H9 (cell line): ENCODE data around the gene CDC5L. TPM values are rescaled to one million over a fixed set of nuclear protein-coding genes. Genes with fewer than 3 reads are reported as not detected.

Experiments used
- DNase-seq: peaks from one replicate; pipeline ENCODE4 v3.0.0-alpha.2; 2017
- H2AFZ ChIP-seq: one replicate; pipeline ENCODE4 v1.6.1; 2013; ENCODE audit warnings: mild to moderate bottlenecking, low read length, control low read depth, moderate library complexity
- H2AK5ac ChIP-seq: 2 replicates; pipeline ENCODE4 v1.6.1; 2013; ENCODE audit warnings: low read length, control low read depth, mixed read lengths; ENCODE audit not compliant: insufficient read length
- H2BK120ac ChIP-seq: one replicate; pipeline ENCODE4 v1.6.1; 2013; ENCODE audit warnings: low read depth, mild to moderate bottlenecking, low read length, control low read depth, inconsistent platforms; ENCODE audit not compliant: poor library complexity, severe bottlenecking
- H2BK12ac ChIP-seq: 2 replicates; pipeline ENCODE4 v1.6.1; 2013; ENCODE audit warnings: low read length, control low read depth, mixed read lengths, low read depth; ENCODE audit not compliant: insufficient read length
- H2BK15ac ChIP-seq: 2 replicates; pipeline ENCODE4 v1.6.1; 2013; ENCODE audit warnings: low read depth, low read length, control low read depth
- H2BK20ac ChIP-seq: one replicate; pipeline ENCODE4 v1.6.1; 2013; ENCODE audit warnings: low read depth, mild to moderate bottlenecking, low read length, control low read depth, inconsistent platforms; ENCODE audit not compliant: poor library complexity, severe bottlenecking
- H2BK5ac ChIP-seq: 2 replicates; pipeline ENCODE4 v1.6.1; 2013; ENCODE audit warnings: low read length, control low read depth, mixed read lengths; ENCODE audit not compliant: insufficient read length
- H3K14ac ChIP-seq: 2 replicates; pipeline ENCODE4 v1.6.1; 2013; ENCODE audit warnings: low read length, control low read depth; ENCODE audit not compliant: insufficient read depth
- H3K18ac ChIP-seq: 2 replicates; pipeline ENCODE4 v1.6.1; 2013; ENCODE audit warnings: low read depth, mild to moderate bottlenecking, mixed read lengths, low read length, control low read depth; ENCODE audit not compliant: insufficient read length
- H3K23ac ChIP-seq: 2 replicates; pipeline ENCODE4 v1.6.1; 2013; ENCODE audit warnings: low read length, control low read depth, mixed read lengths, low read depth; ENCODE audit not compliant: insufficient read length
- H3K23me2 ChIP-seq: 2 replicates; pipeline ENCODE4 v1.6.1; 2013; ENCODE audit warnings: low read depth, mild to moderate bottlenecking, mixed read lengths, low read length, control low read depth; ENCODE audit not compliant: insufficient read length, poor library complexity, severe bottlenecking
- H3K27ac ChIP-seq: 2 replicates; pipeline ENCODE4 v1.5.1; 2013; ENCODE audit warnings: low read length, control low read depth, mixed read lengths, low read depth; ENCODE audit not compliant: insufficient read length
- H3K27me3 ChIP-seq: 2 replicates; pipeline ENCODE4 v1.6.1; 2013; ENCODE audit warnings: low read length, control low read depth, inconsistent platforms; ENCODE audit not compliant: insufficient read depth
- H3K4ac ChIP-seq: 2 replicates; pipeline ENCODE4 v1.6.1; 2013; ENCODE audit warnings: low read depth, mild to moderate bottlenecking, control low read depth, inconsistent platforms, low read length, moderate library complexity
- H3K4me1 ChIP-seq: 2 replicates; pipeline ENCODE4 v1.6.1; 2013; ENCODE audit warnings: low read length, control low read depth, inconsistent platforms; ENCODE audit not compliant: insufficient read depth
- H3K4me2 ChIP-seq: 2 replicates; pipeline ENCODE4 v1.6.1; 2013; ENCODE audit warnings: low read length, control low read depth, mixed read lengths; ENCODE audit not compliant: insufficient read length, insufficient read depth
- H3K56ac ChIP-seq: 2 replicates; pipeline ENCODE4 v1.6.1; 2013; ENCODE audit warnings: low read depth, mild to moderate bottlenecking, mixed read lengths, low read length, control low read depth; ENCODE audit not compliant: insufficient read length
- H3K79me1 ChIP-seq: 2 replicates; pipeline ENCODE4 v1.6.1; 2013; ENCODE audit warnings: low read depth, mild to moderate bottlenecking, moderate library complexity, low read length, control low read depth, inconsistent platforms; ENCODE audit not compliant: insufficient read depth, poor library complexity, severe bottlenecking
- H3K79me2 ChIP-seq: 2 replicates; pipeline ENCODE4 v1.6.1; 2013; ENCODE audit warnings: low read length, control low read depth, inconsistent platforms; ENCODE audit not compliant: insufficient read depth
- H3K9ac ChIP-seq: 2 replicates; pipeline ENCODE4 v1.6.1; 2013; ENCODE audit warnings: low read length, control low read depth, mixed read lengths; ENCODE audit not compliant: insufficient read length; ENCODE audit errors: extremely low read depth
- H3K9me3 ChIP-seq: one replicate; pipeline ENCODE4 v1.6.1; 2013; ENCODE audit warnings: low read depth, low read length, inconsistent platforms; ENCODE audit not compliant: control insufficient read depth
- H3T11ph ChIP-seq: one replicate; pipeline ENCODE4 v1.6.1; 2013; ENCODE audit warnings: mild to moderate bottlenecking, low read length, control low read depth, inconsistent platforms
- H4K20me1 ChIP-seq: one replicate; pipeline ENCODE4 v1.6.1; 2013; ENCODE audit not compliant: control insufficient read depth, insufficient read length, insufficient read depth
- H4K5ac ChIP-seq: 2 replicates; pipeline ENCODE4 v1.6.1; 2013; ENCODE audit warnings: low read depth, mild to moderate bottlenecking, mixed read lengths, low read length, control low read depth; ENCODE audit not compliant: insufficient read length
- H4K8ac ChIP-seq: replicated peaks from 2 replicates; pipeline ENCODE4 v1.6.1; 2013; ENCODE audit warnings: low read length, control low read depth, mixed read lengths, low read depth; ENCODE audit not compliant: insufficient read length
- H4K91ac ChIP-seq: 2 replicates; pipeline ENCODE4 v1.6.1; 2013; ENCODE audit warnings: low read depth, mild to moderate bottlenecking, moderate library complexity, mixed read lengths, low read length, control low read depth; ENCODE audit not compliant: insufficient read length
- H3K27ac Mint-ChIP-seq, 3 experiments: 2 replicates in 2 of 3; 3 replicates in 1 of 3; pipeline ENCODE4 v1.8.0; 2020 to 2021; ENCODE audit warnings: mixed read lengths in 3 of 3, mild to moderate bottlenecking in 1 of 3, moderate library complexity in 1 of 3
- H3K27me3 Mint-ChIP-seq: 2 replicates; pipeline ENCODE4 v1.8.0; 2021; ENCODE audit warnings: low read depth, mild to moderate bottlenecking, moderate library complexity, mixed read lengths
- H3K36me3 Mint-ChIP-seq, 3 experiments: 2 replicates in 2 of 3; 3 replicates in 1 of 3; pipeline ENCODE4 v1.8.0; 2020 to 2021; ENCODE audit warnings: low read depth in 3 of 3, mixed read lengths in 3 of 3; ENCODE audit not compliant: insufficient read depth in 1 of 3
- H3K4me1 Mint-ChIP-seq, 2 experiments: 2 replicates each; pipeline ENCODE4 v1.8.0; 2020; ENCODE audit warnings: mixed read lengths in 2 of 2
- H3K4me3 Mint-ChIP-seq, 2 experiments: 2 replicates in 1 of 2; 3 replicates in 1 of 2; pipeline ENCODE4 v1.8.0; 2020 to 2021; ENCODE audit warnings: mild to moderate bottlenecking in 2 of 2, mixed read lengths in 2 of 2, moderate library complexity in 1 of 2
- H3K9me3 Mint-ChIP-seq, 2 experiments: 2 replicates in 1 of 2; 3 replicates in 1 of 2; pipeline ENCODE4 v1.8.0; 2020; ENCODE audit warnings: mild to moderate bottlenecking in 2 of 2, mixed read lengths in 2 of 2, moderate library complexity in 1 of 2
- WGBS: extraction: QIAGEN DNeasy Blood & Tissue Kit; methylation state at CpG from one replicate; pipeline ENCODE4 v1.1.7; 2013; ENCODE audit warnings: missing lambda C conversion rate, low lambda C conversion rate, mixed read lengths; ENCODE audit not compliant: insufficient read length; ENCODE audit errors: extremely low coverage; 5-methylcytosine and 5-hydroxymethylcytosine counted together
- total RNA-seq: library from RNA; stranded (reverse); gene quantifications from 2 replicates; pipeline ENCODE4 v1.2.1, GENCODE V29; 2021
- TF ChIP-seq, protein P1 (sequence below): fragments of 200-600 bp; sonication (generic); conservative IDR thresholded peaks from 3 replicates; pipeline ENCODE4 v1.8.0; 2021; ENCODE audit warnings: antibody characterized with exemption, mild to moderate bottlenecking

CDC5L gene
- total RNA-seq, 1 experiment from 2014 or later = 34.3 TPM

DNA sequence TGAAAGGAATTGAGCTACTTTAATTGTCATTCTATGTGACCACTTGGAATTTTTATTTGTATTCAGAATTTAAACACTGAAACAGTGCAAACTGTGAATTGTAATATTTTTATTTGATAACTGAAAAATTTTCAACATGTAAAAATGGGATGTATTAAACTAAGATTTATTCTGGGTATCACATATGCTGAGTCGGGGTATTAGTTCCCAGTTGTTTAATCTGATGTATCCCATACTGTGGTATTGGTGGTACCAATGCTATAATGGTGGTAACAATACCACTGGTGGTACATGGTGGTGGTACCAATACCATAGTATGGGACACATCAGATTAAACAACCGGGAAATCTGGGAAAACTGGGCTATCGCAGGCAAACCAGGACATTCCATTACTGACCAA is 79.4 kb downstream of the CDC5L start:
- Histone ChIP-seq H3K23me2 (no peaks in the 10 kb centered on the region), H3K79me2 (no peaks in the 10 kb centered on the region), H3K23ac (no peak overlapping the region), H3T11ph (no peak overlapping the region), H3K18ac (no peak overlapping the region), H2BK20ac (no peak overlapping the region), H2BK15ac (no peak overlapping the region), H3K9me3 (no peaks in the 10 kb centered on the region), H2BK12ac (no peak overlapping the region), H3K14ac (no peak overlapping the region), H3K4ac (no peak overlapping the region), H3K9ac (no peak overlapping the region), H4K91ac (no peak overlapping the region), H3K4me1 (no peaks in the 10 kb centered on the region), H3K56ac (no peak overlapping the region), H2BK5ac (no peak overlapping the region), H3K27me3 (no peaks in the 10 kb centered on the region), H2BK120ac (no peak overlapping the region), H4K8ac (no peak overlapping the region), H3K4me2 (no peak overlapping the region), H3K79me1 (no peaks in the 10 kb centered on the region), H3K27ac (no peak overlapping the region), H2AK5ac (no peak overlapping the region), H4K20me1 (no peaks in the 10 kb centered on the region), H4K5ac (no peak overlapping the region), H2AFZ (no peak overlapping the region)
- no peak overlapping the region for H3K27ac Mint-ChIP-seq
- H3K27me3 Mint-ChIP-seq = no peaks in the 10 kb centered on the region; the same call in 1 of the 2 replicates
- H3K4me1 Mint-ChIP-seq = peaks cover 11 to 16% of the 10 kb centered on the region in 2 experiments
- H3K4me3 Mint-ChIP-seq = no peak overlapping the region
- no peaks in the 10 kb centered on the region for H3K36me3 Mint-ChIP-seq
- no peaks in the 10 kb centered on the region for H3K9me3 Mint-ChIP-seq
- no peak for DNase-seq
- TF ChIP-seq, protein P1, sequence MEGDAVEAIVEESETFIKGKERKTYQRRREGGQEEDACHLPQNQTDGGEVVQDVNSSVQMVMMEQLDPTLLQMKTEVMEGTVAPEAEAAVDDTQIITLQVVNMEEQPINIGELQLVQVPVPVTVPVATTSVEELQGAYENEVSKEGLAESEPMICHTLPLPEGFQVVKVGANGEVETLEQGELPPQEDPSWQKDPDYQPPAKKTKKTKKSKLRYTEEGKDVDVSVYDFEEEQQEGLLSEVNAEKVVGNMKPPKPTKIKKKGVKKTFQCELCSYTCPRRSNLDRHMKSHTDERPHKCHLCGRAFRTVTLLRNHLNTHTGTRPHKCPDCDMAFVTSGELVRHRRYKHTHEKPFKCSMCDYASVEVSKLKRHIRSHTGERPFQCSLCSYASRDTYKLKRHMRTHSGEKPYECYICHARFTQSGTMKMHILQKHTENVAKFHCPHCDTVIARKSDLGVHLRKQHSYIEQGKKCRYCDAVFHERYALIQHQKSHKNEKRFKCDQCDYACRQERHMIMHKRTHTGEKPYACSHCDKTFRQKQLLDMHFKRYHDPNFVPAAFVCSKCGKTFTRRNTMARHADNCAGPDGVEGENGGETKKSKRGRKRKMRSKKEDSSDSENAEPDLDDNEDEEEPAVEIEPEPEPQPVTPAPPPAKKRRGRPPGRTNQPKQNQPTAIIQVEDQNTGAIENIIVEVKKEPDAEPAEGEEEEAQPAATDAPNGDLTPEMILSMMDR = no peak
- WGBS = no CpG with 5 or more reads among the region's 3 CpGs
